K562 (cell line): ENCODE measurements around the gene UBXN10. TPM values are rescaled to one million over a fixed set of nuclear protein-coding genes. Genes with fewer than 3 reads are reported as not detected.
A peak's percentile ranks its signal among the peaks of the same experiment; 100 is the strongest.

Experiments
- ATAC-seq: fragments of 200-7000 bp; cut with Tn5 transposase; 3 replicates; pipeline ENCODE4 v1.9.1; 2020; ENCODE audit warnings: moderate library complexity
- BruUV-seq: library from RNA; stranded (reverse); fragments of 400-500 nt; replicated peaks from 2 replicates; lab custom pipeline; 2021; lab: Mats Ljungman, UMichigan
- CTCF ChIA-PET: fragments of 300-600 bp; formaldehyde crosslinking; extraction: SDS; loops from one replicate; lab custom pipeline; 2021; ENCODE audit warnings: low intra/inter-chr PET ratio; lab: Yijun Ruan, JAX
- POLR2A ChIA-PET: fragments of 300-600, 350-650 bp; sonication (Branson Sonifier 250); formaldehyde crosslinking; extraction: SDS; loops from one replicate; lab custom pipeline; 2021; ENCODE audit warnings: antibody characterized with exemption, inconsistent platforms; lab: Yijun Ruan, JAX
- DNase-seq, 4 experiments: peaks; one replicate each; pipeline versions ENCODE4 v3.0.0 to v3.0.0-alpha.2; 2011 to 2018; ENCODE audit warnings: low spot score in 3 of 4, mixed read lengths in 3 of 4; ENCODE audit errors: extremely low read depth in 1 of 4
- FAIRE-seq: peaks from 2 replicates; lab custom pipeline; 2011; peaks lifted over from hg19 to GRCh38; lab: Jason Lieb, UNC
- H2AFZ ChIP-seq: 2 replicates; pipeline ENCODE4 v1.6.0; 2011; ENCODE audit warnings: low read depth, low read length, control low read depth, inconsistent platforms
- H3K27ac ChIP-seq: fragments of 200-600 bp; 3 replicates; pipeline ENCODE4 v1.8.0; 2011; ENCODE audit warnings: low read depth, mild to moderate bottlenecking, control low read depth, inconsistent platforms, low read length, moderate library complexity, mixed read lengths; ENCODE audit errors: extremely low read depth
- H3K27me3 ChIP-seq, 2 experiments: fragments of 300-600 bp in 1 of 2; 2 replicates in 1 of 2; 3 replicates in 1 of 2; pipeline versions ENCODE4 v1.6.0 to v1.8.0; 2011; ENCODE audit warnings: inconsistent platforms in 2 of 2, low read length in 2 of 2, mild to moderate bottlenecking in 1 of 2, mixed read lengths in 1 of 2, moderate library complexity in 1 of 2; ENCODE audit not compliant: control insufficient read depth in 2 of 2, insufficient read depth in 2 of 2
- H3K36me3 ChIP-seq: fragments of 300-600 bp; 3 replicates; pipeline ENCODE4 v1.8.0; 2011; ENCODE audit warnings: mild to moderate bottlenecking, low read length, inconsistent platforms; ENCODE audit not compliant: control insufficient read depth, insufficient read depth
- H3K4me1 ChIP-seq, 2 experiments: fragments of 200-600 bp in 1 of 2; replicated peaks in 1 of 2; 2 replicates in 1 of 2; 3 replicates in 1 of 2; pipeline versions ENCODE4 v1.5.1 to v1.8.0; 2011; ENCODE audit warnings: inconsistent platforms in 2 of 2, low read length in 2 of 2, mild to moderate bottlenecking in 1 of 2, mixed read lengths in 1 of 2, moderate library complexity in 1 of 2; ENCODE audit not compliant: control insufficient read depth in 2 of 2, insufficient read depth in 2 of 2
- H3K4me2 ChIP-seq: 2 replicates; pipeline ENCODE4 v1.6.1; 2011; ENCODE audit warnings: low read length, control low read depth, inconsistent platforms, mixed read lengths; ENCODE audit not compliant: insufficient read depth
- H3K4me3 ChIP-seq: fragments of 200-600 bp; sonication (generic), shearing (Covaris generic); 2 replicates; pipeline ENCODE4 v1.5.1; 2016; ENCODE audit warnings: control low read depth, inconsistent platforms
- H3K79me2 ChIP-seq: fragments of 200-600 bp; 3 replicates; pipeline ENCODE4 v1.8.0; 2011; ENCODE audit warnings: low read length, inconsistent platforms; ENCODE audit not compliant: control insufficient read depth, insufficient read depth
- H3K9ac ChIP-seq, 2 experiments: 2 replicates each; pipeline versions ENCODE4 v1.6.0 to v1.6.1; 2011; ENCODE audit warnings: low read depth in 2 of 2, low read length in 2 of 2, control low read depth in 1 of 2, inconsistent platforms in 1 of 2, mild to moderate bottlenecking in 1 of 2, mixed read lengths in 1 of 2; ENCODE audit not compliant: insufficient read depth in 1 of 2
- H3K9me1 ChIP-seq: one replicate; pipeline ENCODE4 v1.6.0; 2011; ENCODE audit warnings: inconsistent platforms, mild to moderate bottlenecking, low read length, moderate library complexity; ENCODE audit not compliant: control insufficient read depth, insufficient read depth
- H3K9me3 ChIP-seq: replicated peaks from 2 replicates; pipeline ENCODE4 v1.5.1; 2011; ENCODE audit warnings: low read depth, low read length, inconsistent platforms; ENCODE audit not compliant: control insufficient read depth, insufficient read depth
- H4K20me1 ChIP-seq: replicated peaks from 2 replicates; pipeline ENCODE4 v1.6.1; 2011; ENCODE audit warnings: low read length, inconsistent platforms, mixed read lengths; ENCODE audit not compliant: control insufficient read depth, insufficient read depth
- BRD9 ChIP-seq: fragments of 450-650 bp; IDR thresholded peaks from 2 replicates; pipeline ENCODE4 v1.6.1; 2018; ENCODE audit warnings: low read depth; ENCODE audit not compliant: partially characterized antibody
- EHMT2 ChIP-seq: fragments of 450-650 bp; IDR thresholded peaks from 2 replicates; pipeline ENCODE4 v1.6.1; 2018; ENCODE audit warnings: antibody characterized with exemption
- GTF2E2 ChIP-seq: fragments of 200-800 bp; sonication (Bioruptor generic); IDR thresholded peaks from 2 replicates; pipeline ENCODE4 v1.6.1; 2016; ENCODE audit warnings: missing genetic modification characterization, missing compliant biosample characterization
- KLF16 ChIP-seq: IDR thresholded peaks from 2 replicates; pipeline ENCODE4 v1.6.1; 2016; ENCODE audit warnings: antibody characterized with exemption
- NBN ChIP-seq: fragments of 450-650 bp; IDR thresholded peaks from 2 replicates; pipeline ENCODE4 v1.6.1; 2016; ENCODE audit warnings: low read depth, mild to moderate bottlenecking
- NCOA2 ChIP-seq, 2 experiments: fragments of 450-650 bp; IDR thresholded peaks; 2 replicates each; pipeline ENCODE4 v1.6.1; 2018; ENCODE audit warnings: mild to moderate bottlenecking in 2 of 2, moderate library complexity in 1 of 2; ENCODE audit not compliant: partially characterized antibody in 2 of 2
- NCOA4 ChIP-seq: fragments of 450-650 bp; IDR thresholded peaks from 2 replicates; pipeline ENCODE4 v1.6.1; 2018; ENCODE audit warnings: mild to moderate bottlenecking; ENCODE audit not compliant: partially characterized antibody
- RAD21 ChIP-seq, 2 experiments: fragments of 250-450 bp in 1 of 2; fragments of 450-650 bp in 1 of 2; sonication (Bioruptor Pico) in 1 of 2; formaldehyde crosslinking in 1 of 2; IDR thresholded peaks in 1 of 2; conservative IDR thresholded peaks in 1 of 2; 2 replicates each; pipeline versions ENCODE4 v1.4.0 to v1.8.0; 2020 to 2022; ENCODE audit warnings: mild to moderate bottlenecking in 2 of 2, moderate library complexity in 1 of 2
- TRIM24 ChIP-seq, 2 experiments: fragments of 450-650 bp; IDR thresholded peaks; 2 replicates each; pipeline ENCODE4 v1.6.1; 2016
- ZNF174 ChIP-seq: fragments of 250-450 bp; sonication (Bioruptor Pico); IDR thresholded peaks from 2 replicates; pipeline ENCODE4 v1.4.0; 2020; ENCODE audit warnings: mild to moderate bottlenecking
- WGBS: fragments of 100-300 bp; shearing (Covaris generic); methylation state at CpG from one replicate; pipeline ENCODE4 v1.1.6; 2016; ENCODE audit warnings: low coverage, mixed read lengths; ENCODE audit not compliant: insufficient coverage; ENCODE audit errors: missing lambda C conversion rate; 5-methylcytosine and 5-hydroxymethylcytosine counted together
- in situ Hi-C: fragments of 300-500 bp; cut with MboI; formaldehyde crosslinking; loops from 4 replicates; pipeline ENCODE4 v1.15.0; 2018; ENCODE audit warnings: inconsistent platforms, mixed read lengths
- intact Hi-C: fragments of 100-400 bp; cut with micrococcal nuclease; formaldehyde crosslinking; loops from 2 replicates; pipeline ENCODE4 v1.14.2; 2022
- polyA plus RNA-seq, 8 experiments: library from polyadenylated mRNA; depleted of rRNA in 4 of 8; stranded (reverse) in 5 of 8; unstranded in 3 of 8; fragments of >200 nt; fragmentation: Nextera tagmentation in 2 of 8; fragmentation: Illumina TruSeq in 1 of 8; extraction: Ambion mirVana in 2 of 8; extraction: Trizol in 1 of 8; gene quantifications; 2 replicates each; pipeline versions ENCODE4 v1.2.1 to v1.2.3, GENCODE V29; 2011 to 2014; ENCODE audit warnings: inconsistent platforms in 1 of 8, missing spikeins in 1 of 8
- total RNA-seq, 7 experiments: library from RNA; depleted of rRNA in 6 of 7; stranded (reverse); fragments of >200 nt in 6 of 7; fragmentation: Illumina TruSeq in 2 of 7; extraction: Trizol in 2 of 7; gene quantifications; 2 replicates each; pipeline versions ENCODE4 v1.2.1 to v1.2.3, GENCODE V29; 2011 to 2021; ENCODE audit warnings: low replicate concordance in 1 of 7
- TF ChIP-seq, protein P1 (sequence below): fragments of 200-800 bp; sonication (Bioruptor generic); IDR thresholded peaks from 2 replicates; pipeline ENCODE4 v1.6.1; 2017; ENCODE audit warnings: missing genetic modification characterization, missing compliant biosample characterization
- TF ChIP-seq, protein P2 (sequence below), 3 experiments: IDR thresholded peaks in 2 of 3; conservative IDR thresholded peaks in 1 of 3; 2 replicates each; pipeline ENCODE4 v1.5.1; 2011 to 2012; ENCODE audit warnings: low read length in 3 of 3, mild to moderate bottlenecking in 3 of 3, control low read depth in 2 of 3, improper control_type of control experiment in 1 of 3, inconsistent platforms in 1 of 3, low read depth in 1 of 3, mixed read lengths in 1 of 3, moderate library complexity in 1 of 3; ENCODE audit not compliant: insufficient read depth in 2 of 3
- TF ChIP-seq, protein P3 (sequence below): sonication (generic); formaldehyde crosslinking; IDR thresholded peaks from 2 replicates; pipeline ENCODE4 v1.8.0; 2022; ENCODE audit warnings: mild to moderate bottlenecking, missing genetic modification reagents

UBXN10 gene
- total and polyA plus RNA-seq, 9 of the 15 experiments (the other 6 are each of a cell fraction or from before 2014, with no cell fraction given), result 10.7 to 17.7 (median 13.6) TPM

DNA sequence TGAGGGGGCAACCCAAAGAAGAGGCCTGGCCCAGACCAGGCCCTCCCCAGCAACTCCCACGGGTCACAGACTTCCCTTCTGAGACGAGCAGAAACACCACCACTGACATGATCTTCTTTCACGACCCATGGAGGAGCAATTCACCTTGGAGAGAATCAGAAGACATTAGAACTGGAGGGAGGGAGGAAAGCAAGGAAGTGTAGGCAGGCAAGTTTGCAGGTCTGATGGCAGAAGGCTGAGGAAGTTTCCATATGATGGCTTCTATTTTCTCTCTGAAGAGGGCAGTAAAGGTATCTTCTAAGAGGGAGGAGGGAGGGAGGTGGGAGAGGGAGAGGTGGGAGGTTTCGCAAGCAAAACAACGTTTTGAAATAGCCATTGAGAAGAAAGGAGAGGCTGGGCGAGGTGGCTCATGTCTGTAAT lies 1.4 kb upstream of the UBXN10 start:
- intact Hi-C loops, result loop anchor here (2.0 kb wide), 1 partner anchor 20 kb away; no protein-coding TSS in a partner anchor
- in situ Hi-C loops, result no loop called here
- peaks cover 6% of the 10 kb centered on the region for H3K9me3 ChIP-seq
- BruUV-seq, result no TSS peak
- H3K27ac ChIP-seq, result peak overlapping the region; percentile 95
- peaks cover 56 to 57% of the 10 kb centered on the region in 2 experiments for H3K4me1 ChIP-seq
- H4K20me1 ChIP-seq, result no peaks in the 10 kb centered on the region
- H3K9ac ChIP-seq, result peak overlapping the region; percentile 71 to 89; a peak in 2 of 4 replicates
- H3K79me2 ChIP-seq, result peaks cover 32% of the 10 kb centered on the region
- H3K27me3 ChIP-seq, result no peaks in the 10 kb centered on the region
- no peak overlapping the region for H3K4me3 ChIP-seq
- peak overlapping the region; percentile 95 for H2AFZ ChIP-seq
- WGBS, result 8% methylated on average over 5 of the region's 6 CpGs
- FAIRE-seq (peak; percentile 74), ATAC-seq (peak; percentile 37), DNase-seq (peak; percentile 34 to 83 (median 56))
- H3K4me2 ChIP-seq, result peak overlapping the region; percentile 87
- CTCF ChIA-PET, result no interaction called here
- POLR2A ChIA-PET, result interaction anchor here (0.6 to 3.7 kb wide), 4 partner anchors 11 to 309 kb away, joined by 3 to 15 read pairs (median 4); no protein-coding TSS in a partner anchor
- H3K9me1 ChIP-seq, result no peaks in the 10 kb centered on the region
- peaks cover 5% of the 10 kb centered on the region; the same call in 1 of the 3 replicates for H3K36me3 ChIP-seq
- TF ChIP-seq, protein P1, sequence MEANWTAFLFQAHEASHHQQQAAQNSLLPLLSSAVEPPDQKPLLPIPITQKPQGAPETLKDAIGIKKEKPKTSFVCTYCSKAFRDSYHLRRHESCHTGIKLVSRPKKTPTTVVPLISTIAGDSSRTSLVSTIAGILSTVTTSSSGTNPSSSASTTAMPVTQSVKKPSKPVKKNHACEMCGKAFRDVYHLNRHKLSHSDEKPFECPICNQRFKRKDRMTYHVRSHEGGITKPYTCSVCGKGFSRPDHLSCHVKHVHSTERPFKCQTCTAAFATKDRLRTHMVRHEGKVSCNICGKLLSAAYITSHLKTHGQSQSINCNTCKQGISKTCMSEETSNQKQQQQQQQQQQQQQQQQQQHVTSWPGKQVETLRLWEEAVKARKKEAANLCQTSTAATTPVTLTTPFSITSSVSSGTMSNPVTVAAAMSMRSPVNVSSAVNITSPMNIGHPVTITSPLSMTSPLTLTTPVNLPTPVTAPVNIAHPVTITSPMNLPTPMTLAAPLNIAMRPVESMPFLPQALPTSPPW (CRISPR knock-in tag), result peak; percentile 86
- TF ChIP-seq EHMT2 (peak; percentile 67), BRD9 (peak; percentile 41), RAD21 (CRISPR knock-in tag; conservative IDR thresholded peaks at IDR 0.05 in 1 of 2, IDR thresholded peaks at IDR 0.05 in 1 of 2) (peak; percentile 15 to 64; a peak in 3 of 4 replicates), ZNF174 (CRISPR knock-in tag) (no peak), TRIM24 (IDR thresholded peaks at IDR 0.05) (peak; percentile 58 to 69; a peak in 2 of 4 replicates), NCOA2 (IDR thresholded peaks at IDR 0.05; ENCODE audit: partially characterized antibody in 2 of 2) (no peak), NCOA4 (no peak), NBN (peak; percentile 51; the same call in 1 of the 2 replicates), GTF2E2 (tag) (0 out of 2 replicates have a peak, but pooled peaks have one; percentile 58), KLF16 (peak; percentile 55; the same call in 1 of the 2 replicates)
- TF ChIP-seq, protein P2, sequence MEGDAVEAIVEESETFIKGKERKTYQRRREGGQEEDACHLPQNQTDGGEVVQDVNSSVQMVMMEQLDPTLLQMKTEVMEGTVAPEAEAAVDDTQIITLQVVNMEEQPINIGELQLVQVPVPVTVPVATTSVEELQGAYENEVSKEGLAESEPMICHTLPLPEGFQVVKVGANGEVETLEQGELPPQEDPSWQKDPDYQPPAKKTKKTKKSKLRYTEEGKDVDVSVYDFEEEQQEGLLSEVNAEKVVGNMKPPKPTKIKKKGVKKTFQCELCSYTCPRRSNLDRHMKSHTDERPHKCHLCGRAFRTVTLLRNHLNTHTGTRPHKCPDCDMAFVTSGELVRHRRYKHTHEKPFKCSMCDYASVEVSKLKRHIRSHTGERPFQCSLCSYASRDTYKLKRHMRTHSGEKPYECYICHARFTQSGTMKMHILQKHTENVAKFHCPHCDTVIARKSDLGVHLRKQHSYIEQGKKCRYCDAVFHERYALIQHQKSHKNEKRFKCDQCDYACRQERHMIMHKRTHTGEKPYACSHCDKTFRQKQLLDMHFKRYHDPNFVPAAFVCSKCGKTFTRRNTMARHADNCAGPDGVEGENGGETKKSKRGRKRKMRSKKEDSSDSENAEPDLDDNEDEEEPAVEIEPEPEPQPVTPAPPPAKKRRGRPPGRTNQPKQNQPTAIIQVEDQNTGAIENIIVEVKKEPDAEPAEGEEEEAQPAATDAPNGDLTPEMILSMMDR (IDR thresholded peaks at IDR 0.05 in 2 of 3, conservative IDR thresholded peaks at IDR 0.05 in 1 of 3; ENCODE audit: insufficient read depth in 2 of 3, low read depth in 1 of 3, low read length in 3 of 3), result peak; percentile 44 to 56 (median 45); a peak in 4 of 6 replicates
- TF ChIP-seq, protein P3, sequence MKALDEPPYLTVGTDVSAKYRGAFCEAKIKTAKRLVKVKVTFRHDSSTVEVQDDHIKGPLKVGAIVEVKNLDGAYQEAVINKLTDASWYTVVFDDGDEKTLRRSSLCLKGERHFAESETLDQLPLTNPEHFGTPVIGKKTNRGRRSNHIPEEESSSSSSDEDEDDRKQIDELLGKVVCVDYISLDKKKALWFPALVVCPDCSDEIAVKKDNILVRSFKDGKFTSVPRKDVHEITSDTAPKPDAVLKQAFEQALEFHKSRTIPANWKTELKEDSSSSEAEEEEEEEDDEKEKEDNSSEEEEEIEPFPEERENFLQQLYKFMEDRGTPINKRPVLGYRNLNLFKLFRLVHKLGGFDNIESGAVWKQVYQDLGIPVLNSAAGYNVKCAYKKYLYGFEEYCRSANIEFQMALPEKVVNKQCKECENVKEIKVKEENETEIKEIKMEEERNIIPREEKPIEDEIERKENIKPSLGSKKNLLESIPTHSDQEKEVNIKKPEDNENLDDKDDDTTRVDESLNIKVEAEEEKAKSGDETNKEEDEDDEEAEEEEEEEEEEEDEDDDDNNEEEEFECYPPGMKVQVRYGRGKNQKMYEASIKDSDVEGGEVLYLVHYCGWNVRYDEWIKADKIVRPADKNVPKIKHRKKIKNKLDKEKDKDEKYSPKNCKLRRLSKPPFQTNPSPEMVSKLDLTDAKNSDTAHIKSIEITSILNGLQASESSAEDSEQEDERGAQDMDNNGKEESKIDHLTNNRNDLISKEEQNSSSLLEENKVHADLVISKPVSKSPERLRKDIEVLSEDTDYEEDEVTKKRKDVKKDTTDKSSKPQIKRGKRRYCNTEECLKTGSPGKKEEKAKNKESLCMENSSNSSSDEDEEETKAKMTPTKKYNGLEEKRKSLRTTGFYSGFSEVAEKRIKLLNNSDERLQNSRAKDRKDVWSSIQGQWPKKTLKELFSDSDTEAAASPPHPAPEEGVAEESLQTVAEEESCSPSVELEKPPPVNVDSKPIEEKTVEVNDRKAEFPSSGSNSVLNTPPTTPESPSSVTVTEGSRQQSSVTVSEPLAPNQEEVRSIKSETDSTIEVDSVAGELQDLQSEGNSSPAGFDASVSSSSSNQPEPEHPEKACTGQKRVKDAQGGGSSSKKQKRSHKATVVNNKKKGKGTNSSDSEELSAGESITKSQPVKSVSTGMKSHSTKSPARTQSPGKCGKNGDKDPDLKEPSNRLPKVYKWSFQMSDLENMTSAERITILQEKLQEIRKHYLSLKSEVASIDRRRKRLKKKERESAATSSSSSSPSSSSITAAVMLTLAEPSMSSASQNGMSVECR (CRISPR knock-in tag), result peak; percentile 8; the same call in 1 of the 2 replicates
